ENCODE measurements around the gene CHCHD6.

The CHCHD6 gene

GRCh38 chr3:126713199-126713598 is 9.2 kb downstream of the CHCHD6 start:
- no peaks in the 10 kb centered on the region for H3K4me1 ChIP-seq (ENCODE audit: insufficient read depth, low read length)
- peaks cover 65% of the 10 kb centered on the region for H4K20me1 ChIP-seq (ENCODE audit: insufficient read depth, low read length)
- H3K9me3 ChIP-seq (ENCODE audit: insufficient read depth, low read length, severe bottlenecking), result no peaks in the 10 kb centered on the region
- H3K4me3 ChIP-seq (ENCODE audit: low read depth in 1 of 2, low read length in 2 of 2), result no peak overlapping the region
- DNase-seq (no peak), ATAC-seq (ENCODE audit: insufficient read depth, low read depth) (no peak)
- TF ChIP-seq, protein P1, sequence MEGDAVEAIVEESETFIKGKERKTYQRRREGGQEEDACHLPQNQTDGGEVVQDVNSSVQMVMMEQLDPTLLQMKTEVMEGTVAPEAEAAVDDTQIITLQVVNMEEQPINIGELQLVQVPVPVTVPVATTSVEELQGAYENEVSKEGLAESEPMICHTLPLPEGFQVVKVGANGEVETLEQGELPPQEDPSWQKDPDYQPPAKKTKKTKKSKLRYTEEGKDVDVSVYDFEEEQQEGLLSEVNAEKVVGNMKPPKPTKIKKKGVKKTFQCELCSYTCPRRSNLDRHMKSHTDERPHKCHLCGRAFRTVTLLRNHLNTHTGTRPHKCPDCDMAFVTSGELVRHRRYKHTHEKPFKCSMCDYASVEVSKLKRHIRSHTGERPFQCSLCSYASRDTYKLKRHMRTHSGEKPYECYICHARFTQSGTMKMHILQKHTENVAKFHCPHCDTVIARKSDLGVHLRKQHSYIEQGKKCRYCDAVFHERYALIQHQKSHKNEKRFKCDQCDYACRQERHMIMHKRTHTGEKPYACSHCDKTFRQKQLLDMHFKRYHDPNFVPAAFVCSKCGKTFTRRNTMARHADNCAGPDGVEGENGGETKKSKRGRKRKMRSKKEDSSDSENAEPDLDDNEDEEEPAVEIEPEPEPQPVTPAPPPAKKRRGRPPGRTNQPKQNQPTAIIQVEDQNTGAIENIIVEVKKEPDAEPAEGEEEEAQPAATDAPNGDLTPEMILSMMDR (IDR thresholded peaks at IDR 0.05; ENCODE audit: borderline replicate concordance, extremely low read depth, low read length, poor library complexity, severe bottlenecking), result no peak
- no peak for TF ChIP-seq EZH2 (IDR thresholded peaks at IDR 0.05; ENCODE audit: borderline replicate concordance, low read depth, low read length, severe bottlenecking)
- H3K79me2 ChIP-seq (ENCODE audit: insufficient read depth, low read length), result peaks cover 86% of the 10 kb centered on the region
- H3K27ac ChIP-seq (ENCODE audit: low read length), result no peak overlapping the region
- H3K36me3 ChIP-seq (ENCODE audit: insufficient read depth, low read length), result no peaks in the 10 kb centered on the region
- no peak overlapping the region for H3K4me2 ChIP-seq (ENCODE audit: insufficient read depth, low read length)
- no peaks in the 10 kb centered on the region for H3K27me3 ChIP-seq (ENCODE audit: insufficient read depth, low read length, poor library complexity)
- H2AFZ ChIP-seq (ENCODE audit: low read depth, low read length), result no peak overlapping the region
- H3K9ac ChIP-seq (ENCODE audit: low read depth, low read length), result no peak overlapping the region

- ATAC-seq (ENCODE audit: insufficient read depth, low read depth), result no peak
- H3K4me1 ChIP-seq (ENCODE audit: insufficient read depth, low read length), result no peaks in the 10 kb centered on the region
- no peak for DNase-seq
- H4K20me1 ChIP-seq (ENCODE audit: insufficient read depth, low read length), result peaks cover 76% of the 10 kb centered on the region
- no peak overlapping the region for H3K27ac ChIP-seq (ENCODE audit: low read length)
- H3K9me3 ChIP-seq (ENCODE audit: insufficient read depth, low read length, severe bottlenecking), result no peaks in the 10 kb centered on the region
- no peak overlapping the region for H3K9ac ChIP-seq (ENCODE audit: low read depth, low read length)
- H3K4me2 ChIP-seq (ENCODE audit: insufficient read depth, low read length), result no peak overlapping the region
- no peaks in the 10 kb centered on the region for H3K27me3 ChIP-seq (ENCODE audit: insufficient read depth, low read length, poor library complexity)
- no peak overlapping the region for H3K4me3 ChIP-seq (ENCODE audit: low read depth in 1 of 2, low read length in 2 of 2)
- TF ChIP-seq, protein P1 (IDR thresholded peaks at IDR 0.05; ENCODE audit: borderline replicate concordance, extremely low read depth, low read length, poor library complexity, severe bottlenecking), result no peak
- no peak for TF ChIP-seq EZH2 (IDR thresholded peaks at IDR 0.05; ENCODE audit: borderline replicate concordance, low read depth, low read length, severe bottlenecking)
- no peak overlapping the region for H2AFZ ChIP-seq (ENCODE audit: low read depth, low read length)
- peaks cover 88% of the 10 kb centered on the region for H3K79me2 ChIP-seq (ENCODE audit: insufficient read depth, low read length)
- no peaks in the 10 kb centered on the region for H3K36me3 ChIP-seq (ENCODE audit: insufficient read depth, low read length)
These were observed 10.3 kb downstream of the CHCHD6 start for GRCh38 chr3:126714276-126714900.

DNA sequence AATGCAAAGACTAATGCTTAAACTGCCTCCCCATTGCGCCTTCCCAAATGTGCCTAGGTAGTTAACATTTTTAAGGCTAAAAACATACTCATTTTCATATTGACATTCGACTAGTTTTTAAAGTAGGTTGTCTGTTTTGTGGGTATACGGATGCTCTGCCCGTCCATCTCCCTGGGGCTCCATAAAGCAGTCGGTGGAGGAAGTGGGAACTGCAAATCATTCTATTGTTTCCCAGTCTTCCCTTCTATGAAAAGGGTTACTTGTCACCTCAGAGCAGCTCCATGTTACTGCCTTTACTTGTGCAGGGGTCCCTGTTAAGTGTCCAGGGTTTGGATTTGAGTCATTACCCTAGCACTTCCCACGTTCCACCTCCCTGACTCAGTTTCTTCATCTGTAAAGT is 10.9 kb downstream of the CHCHD6 start:
- Histone ChIP-seq H3K4me3 (ENCODE audit: low read depth in 1 of 2, low read length in 2 of 2) (no peak overlapping the region), H2AFZ (ENCODE audit: low read depth, low read length) (no peak overlapping the region), H3K27me3 (ENCODE audit: insufficient read depth, low read length, poor library complexity) (no peaks in the 10 kb centered on the region), H3K27ac (ENCODE audit: low read length) (no peak overlapping the region), H3K4me1 (ENCODE audit: insufficient read depth, low read length) (no peaks in the 10 kb centered on the region), H3K9me3 (ENCODE audit: insufficient read depth, low read length, severe bottlenecking) (no peaks in the 10 kb centered on the region), H3K36me3 (ENCODE audit: insufficient read depth, low read length) (no peaks in the 10 kb centered on the region), H3K79me2 (ENCODE audit: insufficient read depth, low read length) (peaks cover 83% of the 10 kb centered on the region), H4K20me1 (ENCODE audit: insufficient read depth, low read length) (peaks cover 79% of the 10 kb centered on the region), H3K9ac (ENCODE audit: low read depth, low read length) (no peak overlapping the region), H3K4me2 (ENCODE audit: insufficient read depth, low read length) (no peak overlapping the region)
- ATAC-seq (ENCODE audit: insufficient read depth, low read depth), result no peak
- no peak for DNase-seq
- TF ChIP-seq, protein P1 (IDR thresholded peaks at IDR 0.05; ENCODE audit: borderline replicate concordance, extremely low read depth, low read length, poor library complexity, severe bottlenecking), result no peak
- no peak for TF ChIP-seq EZH2 (IDR thresholded peaks at IDR 0.05; ENCODE audit: borderline replicate concordance, low read depth, low read length, severe bottlenecking)

All from DND-41 (cell line).